Calu3 (cell line): ENCODE data around the gene KIF15. TPM values are rescaled to one million over a fixed set of nuclear protein-coding genes. Genes with fewer than 3 reads are reported as not detected.
A peak's percentile ranks its signal among the peaks of the same experiment; 100 is the strongest.

ENCODE experiments used
- BruUV-seq: library from RNA; stranded (reverse); fragments of 400-500 nt; replicated peaks from 2 replicates; lab custom pipeline; 2021; lab: Mats Ljungman, UMichigan
- CTCF ChIA-PET: fragments of 300-600 bp; sonication (Branson Sonifier 250); formaldehyde crosslinking; loops from one replicate; lab custom pipeline; 2022; ENCODE audit warnings: antibody characterized with exemption; lab: Charles Lee
- DNase-seq: peaks from one replicate; pipeline ENCODE4 v3.0.0; 2022
- H3K27ac Mint-ChIP-seq: one replicate; pipeline ENCODE4 v1.8.0; 2022; ENCODE audit warnings: mixed read lengths; ENCODE audit not compliant: unreplicated experiment
- H3K27me3 Mint-ChIP-seq: one replicate; pipeline ENCODE4 v1.8.0; 2022; ENCODE audit warnings: mixed read lengths; ENCODE audit not compliant: unreplicated experiment
- H3K36me3 Mint-ChIP-seq: one replicate; pipeline ENCODE4 v1.8.0; 2022; ENCODE audit warnings: mild to moderate bottlenecking, moderate library complexity, mixed read lengths; ENCODE audit not compliant: insufficient read depth, unreplicated experiment
- H3K4me1 Mint-ChIP-seq: one replicate; pipeline ENCODE4 v1.8.0; 2022; ENCODE audit warnings: mild to moderate bottlenecking, low read depth, mixed read lengths; ENCODE audit not compliant: unreplicated experiment
- H3K4me3 Mint-ChIP-seq: one replicate; pipeline ENCODE4 v1.8.0; 2022; ENCODE audit warnings: mild to moderate bottlenecking, low read depth, moderate library complexity, mixed read lengths; ENCODE audit not compliant: unreplicated experiment
- H3K9me3 Mint-ChIP-seq: one replicate; pipeline ENCODE4 v1.8.0; 2022; ENCODE audit warnings: low read depth, mixed read lengths; ENCODE audit not compliant: unreplicated experiment
- intact Hi-C: fragments of 100-400 bp; cut with micrococcal nuclease; formaldehyde crosslinking; loops from one replicate; pipeline ENCODE4 v1.10.0; 2022; ENCODE audit not compliant: unreplicated experiment
- total RNA-seq: library from RNA; stranded (reverse); gene quantifications from 2 replicates; pipeline ENCODE4 v1.2.3, GENCODE V29; 2022
- TF ChIP-seq, protein P1 (sequence below): fragments of 200-600 bp; IDR thresholded peaks from one replicate; pipeline ENCODE4 v1.8.0; 2022; ENCODE audit warnings: antibody characterized with exemption; ENCODE audit not compliant: unreplicated experiment

The KIF15 gene
- total RNA-seq, 1 experiment from 2014 or later: 18.4 TPM

DNA sequence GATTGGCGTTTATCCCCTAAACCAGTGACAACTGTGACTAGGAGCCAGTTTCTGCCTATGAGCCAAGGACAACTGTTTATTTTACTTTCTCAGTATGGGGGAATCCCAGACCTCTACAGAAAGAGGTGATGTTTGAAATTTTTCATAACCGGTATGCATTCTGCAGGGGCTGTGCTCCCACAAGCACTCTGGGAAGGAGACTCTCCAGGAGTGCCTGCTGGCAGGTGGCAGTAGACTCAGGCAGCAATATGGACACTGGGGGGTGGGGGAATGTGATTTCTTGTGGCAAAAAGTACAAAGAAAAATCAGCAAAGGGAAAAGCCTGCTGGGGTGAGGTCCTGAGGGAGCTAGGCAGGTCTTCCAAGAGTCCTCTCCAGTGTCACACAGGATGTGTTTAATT, 118.7 kb downstream of the KIF15 start:
- H3K27me3 Mint-ChIP-seq: no peaks in the 10 kb centered on the region
- TF ChIP-seq, protein P1, sequence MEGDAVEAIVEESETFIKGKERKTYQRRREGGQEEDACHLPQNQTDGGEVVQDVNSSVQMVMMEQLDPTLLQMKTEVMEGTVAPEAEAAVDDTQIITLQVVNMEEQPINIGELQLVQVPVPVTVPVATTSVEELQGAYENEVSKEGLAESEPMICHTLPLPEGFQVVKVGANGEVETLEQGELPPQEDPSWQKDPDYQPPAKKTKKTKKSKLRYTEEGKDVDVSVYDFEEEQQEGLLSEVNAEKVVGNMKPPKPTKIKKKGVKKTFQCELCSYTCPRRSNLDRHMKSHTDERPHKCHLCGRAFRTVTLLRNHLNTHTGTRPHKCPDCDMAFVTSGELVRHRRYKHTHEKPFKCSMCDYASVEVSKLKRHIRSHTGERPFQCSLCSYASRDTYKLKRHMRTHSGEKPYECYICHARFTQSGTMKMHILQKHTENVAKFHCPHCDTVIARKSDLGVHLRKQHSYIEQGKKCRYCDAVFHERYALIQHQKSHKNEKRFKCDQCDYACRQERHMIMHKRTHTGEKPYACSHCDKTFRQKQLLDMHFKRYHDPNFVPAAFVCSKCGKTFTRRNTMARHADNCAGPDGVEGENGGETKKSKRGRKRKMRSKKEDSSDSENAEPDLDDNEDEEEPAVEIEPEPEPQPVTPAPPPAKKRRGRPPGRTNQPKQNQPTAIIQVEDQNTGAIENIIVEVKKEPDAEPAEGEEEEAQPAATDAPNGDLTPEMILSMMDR: no peak
- H3K4me3 Mint-ChIP-seq: no peak overlapping the region
- peaks cover 11% of the 10 kb centered on the region for H3K4me1 Mint-ChIP-seq
- BruUV-seq: no TSS peak
- H3K27ac Mint-ChIP-seq: no peak overlapping the region
- H3K36me3 Mint-ChIP-seq: peaks cover 15% of the 10 kb centered on the region
- CTCF ChIA-PET: no interaction called here
- peak; percentile 8 for DNase-seq
- intact Hi-C loops: no loop called here
- H3K9me3 Mint-ChIP-seq: no peaks in the 10 kb centered on the region

DNA sequence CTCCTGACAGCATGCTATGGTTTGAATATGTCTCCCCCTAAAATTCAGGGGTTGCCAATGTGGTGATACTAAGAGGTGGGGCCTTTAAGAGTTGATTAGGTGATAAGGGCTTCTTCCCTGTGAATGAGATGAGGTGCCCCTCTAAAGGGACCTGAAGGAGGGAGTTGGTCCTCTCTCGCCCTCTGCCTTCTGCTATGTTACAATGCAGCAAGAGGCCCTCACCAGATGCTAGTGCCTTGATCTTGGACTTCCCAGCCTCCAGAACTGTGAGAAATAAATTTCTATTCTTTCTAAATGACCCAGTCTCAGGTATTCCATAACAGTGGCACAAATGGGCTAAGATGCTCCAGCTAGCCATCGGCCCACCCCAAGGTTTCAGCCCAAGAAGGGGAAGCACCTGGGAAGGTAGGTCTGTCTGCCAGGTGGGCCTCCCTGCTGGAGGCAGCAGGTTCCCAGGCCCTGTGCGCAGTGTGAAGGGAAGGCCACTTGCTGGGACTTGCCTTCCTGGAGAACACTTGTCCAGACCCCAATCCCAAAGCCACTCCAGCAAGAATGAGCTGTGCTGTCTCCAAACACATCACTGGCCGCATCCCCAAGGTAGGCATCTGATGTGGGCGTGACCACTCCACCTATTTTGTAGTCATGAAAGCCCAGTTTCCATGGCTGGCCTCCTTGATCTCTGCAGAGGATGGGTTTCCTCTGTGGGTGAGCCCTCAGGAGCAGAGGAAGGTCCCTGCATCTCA, 121.8 kb downstream of the KIF15 start:
- Mint-ChIP-seq H3K36me3 (peaks cover 27% of the 10 kb centered on the region), H3K27me3 (no peaks in the 10 kb centered on the region), H3K4me3 (peak overlapping the region; percentile 12), H3K27ac (peak overlapping the region; percentile 74), H3K4me1 (peaks cover 34% of the 10 kb centered on the region), H3K9me3 (no peaks in the 10 kb centered on the region)
- CTCF ChIA-PET: no interaction called here
- TSS peak; percentile 69 for BruUV-seq
- TF ChIP-seq, protein P1: no peak
- intact Hi-C loops: no loop called here
- peak; percentile 7 for DNase-seq

- Mint-ChIP-seq H3K27me3 (no peaks in the 10 kb centered on the region), H3K27ac (peak overlapping the region; percentile 74), H3K36me3 (peaks cover 27% of the 10 kb centered on the region), H3K9me3 (no peaks in the 10 kb centered on the region), H3K4me1 (peaks cover 34% of the 10 kb centered on the region), H3K4me3 (peak overlapping the region; percentile 12)
- intact Hi-C loops: loop anchor here (2.0 kb wide), 1 partner anchor 31 kb away; no protein-coding TSS in a partner anchor
- CTCF ChIA-PET: interaction anchor here (0.5 kb wide), 1 partner anchor 22 kb away, joined by 3 read pairs; the partner anchor contains the start of gene TMEM42
- peak; percentile 68 for DNase-seq
- no TSS peak for BruUV-seq
- TF ChIP-seq, protein P1: no peak
These were observed 122.4 kb downstream of the KIF15 start for GRCh38 chr3:44883999-44884431.

DNA sequence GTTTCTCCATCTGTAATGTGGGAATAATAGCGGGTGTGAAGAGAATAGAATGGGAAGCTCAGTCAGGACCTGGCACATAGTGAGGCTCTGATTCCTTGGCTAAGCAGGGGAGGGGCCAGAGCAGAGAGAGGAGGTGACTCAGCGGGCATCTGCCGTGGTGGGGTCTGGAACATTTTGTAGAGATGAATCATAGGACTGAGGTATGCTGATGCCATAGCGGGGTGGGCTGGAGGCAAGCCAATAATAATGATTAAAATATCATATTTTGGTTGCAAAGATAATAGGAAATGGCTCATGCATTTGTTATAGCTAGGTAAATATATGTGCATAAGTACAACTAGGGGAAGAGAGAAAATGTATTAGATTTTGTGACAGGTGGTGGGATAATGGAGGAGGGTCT, 124.0 kb downstream of the KIF15 start:
- intact Hi-C loops: loop anchor here (2.0 kb wide), 1 partner anchor 29 kb away; no protein-coding TSS in a partner anchor
- H3K4me1 Mint-ChIP-seq: peaks cover 34% of the 10 kb centered on the region
- H3K4me3 Mint-ChIP-seq: no peak overlapping the region
- H3K27me3 Mint-ChIP-seq: no peaks in the 10 kb centered on the region
- CTCF ChIA-PET: interaction anchor here (0.8 kb wide), 1 partner anchor 9 kb away, joined by 4 read pairs; no protein-coding TSS in a partner anchor
- peaks cover 27% of the 10 kb centered on the region for H3K36me3 Mint-ChIP-seq
- TF ChIP-seq, protein P1: no peak
- H3K27ac Mint-ChIP-seq: peak overlapping the region; percentile 74
- peak; percentile 90 for DNase-seq
- BruUV-seq: no TSS peak
- H3K9me3 Mint-ChIP-seq: no peaks in the 10 kb centered on the region
